Mammary epithelial cell (primary cell): ENCODE results near the gene HEXD.

Experiments used
- CTCF ChIP-seq, 2 donors: IDR thresholded peaks in 1 of 2; conservative IDR thresholded peaks in 1 of 2; 2 replicates each; pipeline ENCODE4 v1.5.1; 2011 to 2012; ENCODE audit warnings: inconsistent platforms in 2 of 2, low read length in 2 of 2, mild to moderate bottlenecking in 2 of 2, control low read depth in 1 of 2, low read depth in 1 of 2; ENCODE audit not compliant: insufficient read depth in 1 of 2; ENCODE audit errors: extremely low read depth in 1 of 2
- EZH2 ChIP-seq: IDR thresholded peaks from 2 replicates; pipeline ENCODE4 v1.6.1; 2012; ENCODE audit warnings: low read length, inconsistent platforms, borderline replicate concordance

DNA sequence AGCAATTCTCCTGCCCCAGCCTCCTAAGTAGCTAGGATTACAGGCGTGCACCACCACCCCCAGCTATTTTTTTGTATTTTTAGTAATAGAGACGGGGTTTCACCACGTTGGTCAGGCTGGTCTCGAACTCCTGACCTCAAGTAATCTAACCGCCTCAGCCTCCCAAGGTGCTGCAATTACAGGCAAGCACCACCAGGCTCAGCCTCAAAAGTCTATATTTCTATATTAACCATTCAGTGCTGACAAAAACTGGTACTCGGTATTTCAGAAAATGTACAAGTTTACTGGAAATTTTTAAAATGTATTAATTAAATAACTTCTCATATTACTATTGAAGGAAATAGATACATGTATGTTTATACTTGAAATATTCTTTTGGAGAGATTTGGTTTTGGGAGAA is 1.4 kb upstream of the HEXD start:
- no peak for TF ChIP-seq CTCF (conservative IDR thresholded peaks at IDR 0.05 in 1 of 2, IDR thresholded peaks at IDR 0.05 in 1 of 2; ENCODE audit: extremely low read depth in 1 of 2, insufficient read depth in 1 of 2, low read depth in 1 of 2, low read length in 2 of 2)
- no peak for TF ChIP-seq EZH2
